K562 (cell line): ENCODE data around the gene OSBPL3. TPM values are rescaled to one million over a fixed set of nuclear protein-coding genes. Genes with fewer than 3 reads are reported as not detected.

Source experiments
- ATAC-seq: fragments of 200-7000 bp; cut with Tn5 transposase; 3 replicates; pipeline ENCODE4 v1.9.1; 2020; ENCODE audit warnings: moderate library complexity
- BruUV-seq: library from RNA; stranded (reverse); fragments of 400-500 nt; replicated peaks from 2 replicates; lab custom pipeline; 2021; lab: Mats Ljungman, UMichigan
- CTCF ChIA-PET: fragments of 300-600 bp; formaldehyde crosslinking; extraction: SDS; loops from one replicate; lab custom pipeline; 2021; ENCODE audit warnings: low intra/inter-chr PET ratio; lab: Yijun Ruan, JAX
- POLR2A ChIA-PET: fragments of 300-600, 350-650 bp; sonication (Branson Sonifier 250); formaldehyde crosslinking; extraction: SDS; loops from one replicate; lab custom pipeline; 2021; ENCODE audit warnings: antibody characterized with exemption, inconsistent platforms; lab: Yijun Ruan, JAX
- DNase-seq, 4 experiments: peaks; one replicate each; pipeline versions ENCODE4 v3.0.0 to v3.0.0-alpha.2; 2011 to 2018; ENCODE audit warnings: low spot score in 3 of 4, mixed read lengths in 3 of 4; ENCODE audit errors: extremely low read depth in 1 of 4
- FAIRE-seq: peaks from 2 replicates; lab custom pipeline; 2011; peaks lifted over from hg19 to GRCh38; lab: Jason Lieb, UNC
- H2AFZ ChIP-seq: 2 replicates; pipeline ENCODE4 v1.6.0; 2011; ENCODE audit warnings: low read depth, low read length, control low read depth, inconsistent platforms
- H3K27ac ChIP-seq: fragments of 200-600 bp; 3 replicates; pipeline ENCODE4 v1.8.0; 2011; ENCODE audit warnings: low read depth, mild to moderate bottlenecking, control low read depth, inconsistent platforms, low read length, moderate library complexity, mixed read lengths; ENCODE audit errors: extremely low read depth
- H3K27me3 ChIP-seq, 2 experiments: fragments of 300-600 bp in 1 of 2; 2 replicates in 1 of 2; 3 replicates in 1 of 2; pipeline versions ENCODE4 v1.6.0 to v1.8.0; 2011; ENCODE audit warnings: inconsistent platforms in 2 of 2, low read length in 2 of 2, mild to moderate bottlenecking in 1 of 2, mixed read lengths in 1 of 2, moderate library complexity in 1 of 2; ENCODE audit not compliant: control insufficient read depth in 2 of 2, insufficient read depth in 2 of 2
- H3K36me3 ChIP-seq: fragments of 300-600 bp; 3 replicates; pipeline ENCODE4 v1.8.0; 2011; ENCODE audit warnings: mild to moderate bottlenecking, low read length, inconsistent platforms; ENCODE audit not compliant: control insufficient read depth, insufficient read depth
- H3K4me1 ChIP-seq, 2 experiments: fragments of 200-600 bp in 1 of 2; replicated peaks in 1 of 2; 2 replicates in 1 of 2; 3 replicates in 1 of 2; pipeline versions ENCODE4 v1.5.1 to v1.8.0; 2011; ENCODE audit warnings: inconsistent platforms in 2 of 2, low read length in 2 of 2, mild to moderate bottlenecking in 1 of 2, mixed read lengths in 1 of 2, moderate library complexity in 1 of 2; ENCODE audit not compliant: control insufficient read depth in 2 of 2, insufficient read depth in 2 of 2
- H3K4me2 ChIP-seq: 2 replicates; pipeline ENCODE4 v1.6.1; 2011; ENCODE audit warnings: low read length, control low read depth, inconsistent platforms, mixed read lengths; ENCODE audit not compliant: insufficient read depth
- H3K4me3 ChIP-seq: fragments of 200-600 bp; sonication (generic), shearing (Covaris generic); 2 replicates; pipeline ENCODE4 v1.5.1; 2016; ENCODE audit warnings: control low read depth, inconsistent platforms
- H3K79me2 ChIP-seq: fragments of 200-600 bp; 3 replicates; pipeline ENCODE4 v1.8.0; 2011; ENCODE audit warnings: low read length, inconsistent platforms; ENCODE audit not compliant: control insufficient read depth, insufficient read depth
- H3K9ac ChIP-seq, 2 experiments: 2 replicates each; pipeline versions ENCODE4 v1.6.0 to v1.6.1; 2011; ENCODE audit warnings: low read depth in 2 of 2, low read length in 2 of 2, control low read depth in 1 of 2, inconsistent platforms in 1 of 2, mild to moderate bottlenecking in 1 of 2, mixed read lengths in 1 of 2; ENCODE audit not compliant: insufficient read depth in 1 of 2
- H3K9me1 ChIP-seq: one replicate; pipeline ENCODE4 v1.6.0; 2011; ENCODE audit warnings: inconsistent platforms, mild to moderate bottlenecking, low read length, moderate library complexity; ENCODE audit not compliant: control insufficient read depth, insufficient read depth
- H3K9me3 ChIP-seq: replicated peaks from 2 replicates; pipeline ENCODE4 v1.5.1; 2011; ENCODE audit warnings: low read depth, low read length, inconsistent platforms; ENCODE audit not compliant: control insufficient read depth, insufficient read depth
- H4K20me1 ChIP-seq: replicated peaks from 2 replicates; pipeline ENCODE4 v1.6.1; 2011; ENCODE audit warnings: low read length, inconsistent platforms, mixed read lengths; ENCODE audit not compliant: control insufficient read depth, insufficient read depth
- ATF7 ChIP-seq: fragments of 450-650 bp; IDR thresholded peaks from 2 replicates; pipeline ENCODE4 v1.7.1; 2014; ENCODE audit warnings: mild to moderate bottlenecking, moderate library complexity
- ERF ChIP-seq: fragments of 450-650 bp; formaldehyde crosslinking; IDR thresholded peaks from 2 replicates; pipeline ENCODE4 v1.4.0; 2020; ENCODE audit warnings: mild to moderate bottlenecking, mixed read lengths
- ID3 ChIP-seq, 2 experiments: fragments of 250-450 bp in 1 of 2; fragments of 450-650 bp in 1 of 2; sonication (Bioruptor Pico) in 1 of 2; IDR thresholded peaks; 2 replicates each; pipeline versions ENCODE4 v1.6.1 to v1.8.0; 2016 to 2021; ENCODE audit warnings: mild to moderate bottlenecking in 2 of 2, moderate library complexity in 2 of 2, missing compliant biosample characterization in 1 of 2, missing genetic modification characterization in 1 of 2
- LEF1 ChIP-seq: fragments of 450-650 bp; IDR thresholded peaks from 2 replicates; pipeline ENCODE4 v1.6.1; 2016; ENCODE audit warnings: mild to moderate bottlenecking
- NFIC ChIP-seq: fragments of 450-650 bp; IDR thresholded peaks from 2 replicates; pipeline ENCODE4 v1.6.1; 2017; ENCODE audit warnings: mild to moderate bottlenecking, inconsistent platforms
- POLR2AphosphoS2 ChIP-seq: IDR thresholded peaks from 2 replicates; pipeline ENCODE4 v1.6.1; 2012; ENCODE audit warnings: low read length, improper control_type of control experiment
- RBM34 ChIP-seq: fragments of 200-400 bp; formaldehyde crosslinking; IDR thresholded peaks from 2 replicates; pipeline ENCODE4 v1.6.1; 2018; ENCODE audit warnings: low read length, borderline replicate concordance; ENCODE audit not compliant: insufficient read depth
- SMARCA4 ChIP-seq: fragments of 450-650 bp; IDR thresholded peaks from 2 replicates; pipeline ENCODE4 v1.6.1; 2016
- SOX6 ChIP-seq: fragments of 450-650 bp; IDR thresholded peaks from 2 replicates; pipeline ENCODE4 v1.6.1; 2014; ENCODE audit warnings: mild to moderate bottlenecking
- SRSF1 ChIP-seq: fragments of 200-400 bp; formaldehyde crosslinking; IDR thresholded peaks from 2 replicates; pipeline ENCODE4 v1.6.1; 2017; ENCODE audit warnings: mild to moderate bottlenecking, low read depth, low read length, moderate library complexity
- ZKSCAN3 ChIP-seq: fragments of 250-450 bp; sonication (Bioruptor Pico); IDR thresholded peaks from 2 replicates; pipeline ENCODE4 v1.4.0; 2020
- ZNF57 ChIP-seq: fragments of 450-650 bp; formaldehyde crosslinking; IDR thresholded peaks from 2 replicates; pipeline ENCODE4 v1.4.0; 2020; ENCODE audit warnings: mild to moderate bottlenecking, moderate library complexity
- ZNF696 ChIP-seq: fragments of 250-450 bp; sonication (Bioruptor Pico); conservative IDR thresholded peaks from 2 replicates; pipeline ENCODE4 v1.4.0; 2020; ENCODE audit warnings: mild to moderate bottlenecking, moderate library complexity
- ZNF79 ChIP-seq: fragments of 250-450 bp; sonication (Bioruptor Pico); IDR thresholded peaks from 2 replicates; pipeline ENCODE4 v1.4.0; 2020; ENCODE audit warnings: low read depth, mild to moderate bottlenecking, moderate library complexity
- WGBS: fragments of 100-300 bp; shearing (Covaris generic); methylation state at CpG from one replicate; pipeline ENCODE4 v1.1.6; 2016; ENCODE audit warnings: low coverage, mixed read lengths; ENCODE audit not compliant: insufficient coverage; ENCODE audit errors: missing lambda C conversion rate; 5-methylcytosine and 5-hydroxymethylcytosine counted together
- in situ Hi-C: fragments of 300-500 bp; cut with MboI; formaldehyde crosslinking; loops from 4 replicates; pipeline ENCODE4 v1.15.0; 2018; ENCODE audit warnings: inconsistent platforms, mixed read lengths
- intact Hi-C: fragments of 100-400 bp; cut with micrococcal nuclease; formaldehyde crosslinking; loops from 2 replicates; pipeline ENCODE4 v1.14.2; 2022
- polyA plus RNA-seq, 8 experiments: library from polyadenylated mRNA; depleted of rRNA in 4 of 8; stranded (reverse) in 5 of 8; unstranded in 3 of 8; fragments of >200 nt; fragmentation: Nextera tagmentation in 2 of 8; fragmentation: Illumina TruSeq in 1 of 8; extraction: Ambion mirVana in 2 of 8; extraction: Trizol in 1 of 8; gene quantifications; 2 replicates each; pipeline versions ENCODE4 v1.2.1 to v1.2.3, GENCODE V29; 2011 to 2014; ENCODE audit warnings: inconsistent platforms in 1 of 8, missing spikeins in 1 of 8
- total RNA-seq, 7 experiments: library from RNA; depleted of rRNA in 6 of 7; stranded (reverse); fragments of >200 nt in 6 of 7; fragmentation: Illumina TruSeq in 2 of 7; extraction: Trizol in 2 of 7; gene quantifications; 2 replicates each; pipeline versions ENCODE4 v1.2.1 to v1.2.3, GENCODE V29; 2011 to 2021; ENCODE audit warnings: low replicate concordance in 1 of 7

The OSBPL3 gene
- total and polyA plus RNA-seq, 9 of the 15 experiments (the other 6 are each of a cell fraction or from before 2014, with no cell fraction given), result 4.8 to 37.2 (median 26.5) TPM

- H3K4me1 ChIP-seq, result peaks cover 9 to 22% of the 10 kb centered on the region in 2 experiments; a peak in 4 of 5 replicates
- H3K79me2 ChIP-seq, result no peaks in the 10 kb centered on the region
- no peak overlapping the region for H2AFZ ChIP-seq
- no peak overlapping the region for H3K27ac ChIP-seq
- WGBS, result 100% methylated on average over 1 of the region's 1 CpG
- intact Hi-C loops, result no loop called here
- TF ChIP-seq ERF (CRISPR knock-in tag) (no peak), NFIC (no peak), ZNF79 (CRISPR knock-in tag) (no peak), LEF1 (no peak), POLR2AphosphoS2 (no peak), ID3 (CRISPR knock-in tag; IDR thresholded peaks at IDR 0.05) (no peak), ID3 (tag; IDR thresholded peaks at IDR 0.05) (no peak), SOX6 (no peak), ZNF696 (no peak), ATF7 (no peak), SMARCA4 (no peak), RBM34 (no peak), ZNF57 (CRISPR knock-in tag) (no peak), ZKSCAN3 (CRISPR knock-in tag) (no peak), SRSF1 (no peak)
- TF ChIP-seq, all 486 proteins: peak for 0
- Histone ChIP-seq H3K9me1 (no peaks in the 10 kb centered on the region), H3K9me3 (peaks cover 6% of the 10 kb centered on the region; the same call in 1 of the 2 replicates), H3K4me3 (no peak overlapping the region), H4K20me1 (no peaks in the 10 kb centered on the region), H3K36me3 (peaks cover 76% of the 10 kb centered on the region), H3K27me3 (no peaks in the 10 kb centered on the region), H3K9ac (no peak overlapping the region; a peak in 1 of 4 replicates), H3K4me2 (no peak overlapping the region)
- DNase-seq (no peak), FAIRE-seq (no peak), ATAC-seq (no peak)
- in situ Hi-C loops, result no loop called here
- ChIA-PET POLR2A (no interaction called here), CTCF (no interaction called here)
- no TSS peak for BruUV-seq
Observed at GRCh38 chr7:24862461-24862860, 117.5 kb downstream of the OSBPL3 start.
